Stimulated activated CD8-positive, alpha-beta memory T cell treated with anti-CD3 and anti-CD28 coated beads, Interleukin-7, amount 100 ng/mL, for 4 hours (primary cell): Measurements from ENCODE around the gene EHD1.

Experiments used
- DNase-seq, 2 donors: peaks; one replicate each; pipeline ENCODE4 v3.0.0-alpha.2; 2020; ENCODE audit warnings: low read depth in 2 of 2

The EHD1 gene

DNA sequence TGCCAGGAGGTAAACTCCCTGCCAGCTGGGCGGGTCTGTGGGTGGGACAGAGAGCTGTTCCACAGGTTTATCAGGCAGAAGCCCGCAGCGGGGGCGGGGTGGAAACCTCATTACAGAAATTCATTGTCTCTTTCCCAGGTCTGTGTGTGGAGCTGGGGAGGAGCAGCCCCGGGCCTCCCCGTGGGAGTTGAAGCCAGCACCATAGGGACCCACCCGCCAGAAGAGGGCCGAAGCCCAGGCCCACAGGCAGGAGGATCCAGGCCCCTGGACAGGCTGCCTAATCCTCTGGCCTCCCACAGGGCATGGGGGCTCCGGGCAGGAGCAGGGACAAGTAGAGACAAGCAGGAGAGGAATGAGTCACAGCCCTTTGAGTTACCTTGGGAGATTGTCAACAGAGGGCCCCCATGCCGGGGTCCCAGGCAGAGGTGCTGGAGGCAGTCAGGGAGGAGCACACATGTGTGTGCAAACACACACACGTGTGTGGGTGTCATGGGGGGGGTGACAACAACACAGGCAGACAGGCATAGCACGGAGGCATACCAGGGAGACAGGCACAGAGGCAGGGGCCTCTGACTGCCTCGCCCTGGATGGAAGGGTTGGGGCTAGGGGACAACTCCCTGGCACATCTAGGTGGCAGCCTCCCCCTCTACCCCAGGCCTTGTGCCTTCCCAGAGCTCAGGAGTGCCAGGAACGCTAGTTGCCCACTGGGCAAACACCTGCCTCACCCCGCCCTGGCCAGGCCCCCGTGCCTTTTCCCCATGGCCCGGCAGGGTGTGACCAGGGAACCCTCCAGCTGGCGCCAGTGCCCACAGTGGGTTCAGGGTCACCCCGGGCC is 35.4 kb downstream of the EHD1 start:
- no peak for DNase-seq

DNA sequence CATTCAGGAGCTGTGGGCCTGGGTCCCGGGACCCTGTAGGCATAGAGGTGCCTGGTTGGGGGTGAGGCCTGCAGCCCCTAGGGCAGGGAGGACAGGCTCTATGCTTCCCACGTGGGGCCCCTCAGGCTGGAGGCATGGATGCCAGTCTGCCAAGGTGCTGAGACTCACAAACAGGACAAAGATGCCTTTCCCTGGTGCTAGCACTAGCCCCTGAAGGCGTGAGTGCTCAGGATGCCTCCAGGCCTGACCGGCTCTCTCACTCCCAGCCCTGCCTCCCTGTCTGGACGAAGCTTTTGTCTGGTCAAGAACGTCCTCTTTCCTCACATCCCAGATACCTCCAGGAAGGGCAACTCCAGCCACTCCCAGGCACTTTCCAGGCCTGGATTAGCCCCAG is 36.1 kb downstream of the EHD1 start:
- no peak for DNase-seq

DNA sequence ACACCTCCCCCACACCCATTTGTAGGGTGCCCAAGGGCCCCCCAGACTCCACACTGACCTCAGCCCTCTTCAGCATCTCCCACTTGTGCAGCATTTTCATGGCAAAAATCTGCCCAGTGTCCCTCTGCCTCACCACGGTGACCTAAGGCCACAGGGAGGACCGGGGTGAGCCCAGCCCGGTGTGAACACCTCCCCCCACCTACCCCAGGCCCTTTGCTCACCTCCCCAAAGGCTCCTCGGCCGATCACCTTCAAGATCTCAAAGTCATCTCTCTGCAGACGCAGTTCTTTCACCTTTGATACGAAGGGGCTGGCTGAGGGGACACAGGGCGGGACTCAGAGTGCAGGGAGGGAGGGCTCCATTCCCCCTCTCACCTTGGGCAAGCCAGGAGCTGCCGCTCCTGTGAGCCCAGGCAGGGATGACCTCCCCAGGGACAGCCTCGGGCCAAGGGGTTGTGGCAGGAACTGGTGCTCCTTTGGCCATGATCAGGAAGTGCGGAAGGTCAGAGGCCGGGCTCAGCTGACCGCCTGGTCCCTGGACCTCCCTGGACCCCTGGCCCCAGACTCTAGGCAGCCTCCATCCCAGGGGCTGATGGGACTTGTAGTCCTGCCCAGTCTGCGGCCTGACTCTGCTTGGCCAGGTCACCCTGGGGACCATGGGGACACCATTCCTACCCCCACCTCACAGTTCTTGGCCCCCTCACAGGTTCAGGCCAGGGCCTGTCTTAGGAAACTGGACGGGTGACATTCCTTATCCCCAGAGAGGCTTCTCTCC is 36.6 kb downstream of the EHD1 start:
- no peak for DNase-seq

DNA sequence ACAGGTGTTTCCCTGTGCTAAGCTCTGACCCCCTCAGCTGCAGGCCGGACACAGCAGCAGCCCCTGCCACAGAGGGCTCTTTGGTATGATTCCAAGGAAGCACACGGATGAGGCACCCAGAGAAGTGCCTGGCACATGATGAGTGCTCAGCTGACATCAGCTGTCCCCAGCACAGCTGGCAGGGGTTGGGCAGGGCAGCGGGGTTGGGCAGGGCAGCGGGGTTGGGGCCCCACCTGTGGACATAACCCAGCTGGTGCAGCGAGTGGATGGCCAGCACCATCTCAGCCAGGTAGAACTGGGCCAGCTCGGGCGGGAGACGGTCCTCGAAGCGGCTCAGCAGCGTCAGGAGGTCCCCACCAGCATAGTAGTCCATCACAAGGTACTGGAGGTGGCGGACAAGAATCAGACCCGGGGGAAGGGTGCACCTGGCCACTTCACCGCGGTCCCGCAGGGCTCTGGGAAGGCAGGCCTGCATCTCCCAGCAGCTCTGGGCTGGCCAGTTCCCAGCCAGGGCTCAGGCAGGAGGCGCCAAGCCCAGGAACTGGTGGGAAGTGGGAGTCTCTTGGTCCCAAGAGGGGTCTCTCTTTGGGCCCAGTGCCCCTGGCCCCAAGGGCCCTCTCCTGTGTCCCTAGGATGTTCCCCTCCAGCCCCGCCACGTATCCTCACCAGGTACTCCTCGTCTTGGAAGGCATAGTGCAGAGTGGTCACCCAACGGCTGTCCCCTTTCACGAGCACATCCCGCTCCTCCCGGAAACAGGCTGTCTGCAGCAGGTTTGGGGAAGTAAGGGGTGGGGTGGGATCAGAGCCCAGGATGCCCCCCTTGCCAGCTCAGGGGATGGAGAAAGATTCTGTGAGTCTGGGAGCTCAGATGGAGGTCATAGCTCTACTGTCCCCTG is 38.3 kb downstream of the EHD1 start:
- no peak for DNase-seq

DNA sequence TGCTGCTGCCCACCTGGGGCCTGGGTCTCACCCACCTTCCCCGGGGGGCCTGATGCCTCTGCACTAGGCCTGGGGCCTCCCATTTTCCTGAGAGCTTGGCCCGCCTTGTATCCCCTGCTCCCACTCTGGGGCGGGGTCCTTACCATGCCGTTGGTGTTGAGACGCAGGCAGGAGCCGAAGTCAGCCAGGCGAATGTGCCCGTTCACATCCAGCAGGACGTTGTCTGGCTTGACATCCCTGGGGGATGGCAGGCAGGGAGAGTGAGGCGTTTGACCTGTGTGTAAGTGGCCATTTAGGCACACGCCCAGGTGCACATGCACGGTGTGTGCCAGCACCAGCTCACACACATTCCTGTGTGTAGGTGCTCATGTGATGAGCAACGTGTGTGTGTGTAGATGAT is 39.1 kb downstream of the EHD1 start:
- no peak for DNase-seq

DNA sequence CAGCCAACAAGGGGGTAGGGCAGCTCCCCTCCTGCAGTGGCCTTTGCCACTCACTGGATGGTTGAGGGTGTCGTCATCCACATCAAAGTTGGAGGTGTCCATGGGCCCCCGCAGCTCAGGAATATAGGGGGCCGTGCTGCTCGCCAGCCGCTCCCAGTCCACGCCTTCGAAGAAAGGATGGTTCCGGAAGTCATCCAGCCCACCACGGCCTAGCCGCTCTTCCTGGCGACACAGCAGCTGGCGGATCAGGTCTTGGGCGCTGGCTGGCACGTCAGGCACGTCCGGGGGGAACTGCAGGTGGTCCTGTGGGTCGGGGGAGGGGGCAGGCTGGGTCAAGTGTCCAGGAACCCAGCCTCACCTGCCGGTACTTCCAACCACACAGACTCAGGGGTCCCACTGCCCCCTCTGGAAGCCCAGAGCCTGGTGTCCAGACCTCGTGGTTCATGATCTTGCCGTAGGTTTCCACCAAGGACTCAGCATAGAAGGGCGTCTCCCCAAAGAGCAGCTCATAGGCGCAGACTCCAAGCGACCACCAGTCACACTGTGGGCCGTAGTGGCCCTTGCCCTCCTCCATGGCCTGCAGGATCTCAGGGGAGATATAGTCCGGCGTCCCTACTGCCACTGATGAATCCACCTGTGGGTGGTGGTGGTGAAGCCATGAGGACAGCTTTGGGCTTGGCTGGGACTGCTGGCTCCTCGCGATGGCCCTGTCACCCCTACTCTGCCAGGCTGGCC is 39.7 kb downstream of the EHD1 start:
- DNase-seq = no peak

DNA sequence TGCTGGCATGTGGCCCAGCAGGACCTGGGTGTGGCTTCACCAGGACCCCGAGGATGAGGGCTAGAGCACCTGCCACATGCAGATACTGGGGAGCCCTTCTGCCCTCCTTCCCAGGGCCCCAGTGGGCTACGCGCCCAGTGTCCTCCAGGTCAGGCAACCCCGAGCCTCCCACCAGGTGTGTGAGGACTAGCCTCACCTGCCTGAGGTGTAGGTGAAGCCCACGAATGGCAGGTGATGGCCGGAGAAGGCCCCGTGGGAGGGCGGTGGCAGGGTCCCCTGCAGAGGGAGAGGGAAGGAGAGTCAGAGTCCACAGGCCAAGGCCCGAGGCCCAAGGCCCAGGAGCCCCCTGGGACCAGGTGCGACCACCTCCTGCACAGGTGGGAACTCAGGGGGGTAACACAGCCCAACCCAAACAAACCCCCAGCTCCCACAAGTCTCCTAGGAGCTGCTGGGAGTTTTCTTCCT is 40.5 kb downstream of the EHD1 start:
- DNase-seq = no peak

DNA sequence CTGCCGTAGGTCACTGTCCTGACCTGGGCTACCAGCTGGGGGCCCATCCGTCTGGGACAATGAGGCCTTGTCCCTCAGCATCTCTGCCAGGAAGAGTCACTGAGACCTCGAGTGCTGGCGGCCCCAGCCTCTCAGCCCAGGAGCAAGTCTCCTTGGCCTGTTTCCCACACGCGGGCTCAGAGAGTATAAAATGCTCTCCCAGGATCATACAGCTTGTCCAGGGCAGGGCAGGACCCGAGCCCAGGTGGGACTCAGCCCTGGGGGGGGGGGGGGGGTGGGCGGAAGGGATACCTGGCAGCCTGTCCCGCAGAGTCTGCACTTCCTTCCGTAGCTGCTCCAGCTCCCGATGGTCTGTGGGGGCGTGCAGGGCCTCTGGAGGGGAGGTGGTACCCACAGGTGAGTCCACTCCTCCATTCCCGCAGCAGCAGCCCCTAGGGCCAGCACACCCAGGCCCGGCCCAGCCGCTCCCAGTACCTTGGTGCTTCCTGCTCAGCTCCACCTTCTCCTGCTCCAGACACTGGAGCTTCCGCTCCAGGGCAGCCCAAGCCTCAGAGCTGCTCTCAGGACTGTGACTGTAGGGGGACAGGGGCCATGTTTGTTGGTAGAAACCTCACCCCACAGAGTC is 41.9 kb downstream of the EHD1 start:
- no peak for DNase-seq

DNA sequence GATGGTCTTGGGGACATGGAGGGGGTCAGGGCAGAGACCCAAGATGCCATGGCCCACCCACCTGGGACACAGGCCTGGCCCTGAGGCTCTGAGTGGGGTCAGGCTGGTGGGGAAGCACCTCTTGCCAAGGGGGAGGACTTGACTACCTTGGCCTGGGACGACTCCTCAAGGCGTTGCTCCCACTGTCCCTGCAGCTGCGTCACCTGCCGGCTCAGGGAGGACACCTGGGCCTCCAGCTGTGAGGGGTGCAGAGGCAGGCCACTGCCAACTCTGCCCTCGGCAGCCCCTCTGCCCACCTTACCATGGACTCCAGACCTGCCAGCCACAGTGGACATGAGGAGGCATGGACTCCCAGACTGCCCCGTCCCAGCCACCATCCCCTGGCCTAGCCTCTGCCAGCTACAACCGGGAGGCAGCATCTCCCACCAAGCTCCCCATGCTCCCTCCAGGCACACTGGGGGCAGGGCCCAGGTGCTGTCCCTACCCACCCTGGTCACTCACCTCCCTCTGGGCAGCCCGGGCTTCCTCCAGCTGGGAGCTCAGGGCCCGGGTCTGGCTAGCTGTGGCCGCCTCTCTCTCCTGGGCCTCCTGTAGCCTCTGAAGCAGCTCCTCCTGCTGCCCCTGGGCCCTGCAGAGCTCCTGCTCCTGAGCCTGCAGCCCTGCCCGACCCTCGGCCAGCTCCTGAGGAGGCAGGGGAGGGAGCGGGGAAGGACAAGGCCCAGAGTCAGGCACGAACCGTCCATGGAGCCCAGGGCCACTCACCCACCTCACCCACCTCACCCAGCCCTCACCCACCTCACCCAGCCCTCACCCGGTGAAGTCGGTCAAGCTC is 42.6 kb downstream of the EHD1 start:
- no peak for DNase-seq

DNA sequence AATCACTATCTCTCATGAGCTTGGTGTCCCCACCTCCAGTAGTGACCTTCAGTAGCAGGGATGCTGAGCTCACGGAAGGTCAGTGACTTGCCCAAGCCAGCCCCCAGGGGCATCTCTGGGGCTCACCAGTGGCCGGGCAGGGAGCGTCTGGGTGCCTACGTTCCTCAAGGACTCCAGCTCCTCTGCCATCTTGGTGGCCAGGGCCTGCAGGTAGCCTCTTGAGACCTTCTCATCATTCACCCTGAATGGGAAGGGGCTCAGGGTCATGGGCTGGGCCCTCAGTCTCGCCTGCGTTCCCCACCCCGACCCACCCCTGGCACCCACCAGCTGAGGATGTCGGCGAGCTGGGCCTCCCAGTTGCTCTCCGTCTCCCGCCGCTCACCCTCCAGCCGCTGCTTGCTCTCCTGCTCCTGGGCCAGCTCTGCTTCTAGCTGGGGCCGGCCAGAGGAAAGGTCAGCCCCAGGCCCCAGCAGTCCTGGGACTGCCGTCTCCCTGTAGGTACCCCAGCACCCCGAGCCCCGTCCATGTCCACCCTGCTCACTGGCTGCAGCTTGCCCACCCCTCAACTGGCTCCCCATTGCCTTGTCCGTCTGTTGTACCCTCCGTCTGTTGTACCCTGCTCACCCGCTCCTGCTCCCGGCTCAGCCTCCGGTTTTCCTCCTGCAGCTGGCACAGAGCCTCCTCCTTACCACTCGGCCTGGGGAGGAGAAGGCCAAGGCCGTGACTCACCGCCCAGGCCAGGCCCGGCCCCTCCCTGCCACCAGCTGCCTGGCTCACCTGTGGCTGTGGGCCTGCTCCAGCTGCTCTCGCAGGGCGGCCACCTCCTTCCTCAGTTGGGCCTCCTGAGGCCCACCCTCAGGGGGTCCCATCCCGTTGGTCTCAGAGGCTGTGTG is 43.5 kb downstream of the EHD1 start:
- no peak for DNase-seq

DNA sequence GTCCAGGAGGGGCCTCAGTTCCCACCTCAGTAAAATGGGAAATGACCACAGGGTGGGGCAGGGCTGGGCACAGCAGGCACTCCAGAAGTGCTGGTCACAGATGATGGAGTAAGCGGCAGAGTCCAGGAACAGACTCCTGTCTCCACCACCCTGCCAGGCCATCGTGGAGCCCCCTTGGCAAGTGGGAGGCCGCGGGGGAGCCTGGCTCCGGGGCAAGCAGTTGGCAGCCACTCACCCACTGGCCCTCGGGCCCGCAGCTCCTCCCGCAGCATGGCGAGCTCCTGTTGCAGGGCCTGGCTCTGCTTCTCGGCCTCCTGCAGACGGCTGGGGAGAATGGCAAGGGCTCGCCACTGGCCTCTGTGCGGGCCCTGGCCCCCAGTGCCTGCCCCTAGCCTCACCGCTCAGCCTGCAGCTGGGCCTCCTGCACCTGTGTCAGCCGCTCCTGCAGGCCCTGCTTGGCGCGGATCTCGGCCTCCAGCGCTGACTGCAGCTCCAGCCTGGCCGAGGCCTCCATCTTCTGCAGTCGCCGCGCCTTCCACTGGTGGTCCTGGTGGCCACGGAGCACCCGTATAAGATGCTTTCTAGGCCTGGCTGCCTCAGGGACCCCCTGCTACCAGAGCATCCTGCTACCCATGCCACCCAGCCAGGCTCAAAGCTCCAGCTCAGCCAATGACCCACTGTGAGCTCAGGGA is 44.2 kb downstream of the EHD1 start:
- DNase-seq = no peak

DNA sequence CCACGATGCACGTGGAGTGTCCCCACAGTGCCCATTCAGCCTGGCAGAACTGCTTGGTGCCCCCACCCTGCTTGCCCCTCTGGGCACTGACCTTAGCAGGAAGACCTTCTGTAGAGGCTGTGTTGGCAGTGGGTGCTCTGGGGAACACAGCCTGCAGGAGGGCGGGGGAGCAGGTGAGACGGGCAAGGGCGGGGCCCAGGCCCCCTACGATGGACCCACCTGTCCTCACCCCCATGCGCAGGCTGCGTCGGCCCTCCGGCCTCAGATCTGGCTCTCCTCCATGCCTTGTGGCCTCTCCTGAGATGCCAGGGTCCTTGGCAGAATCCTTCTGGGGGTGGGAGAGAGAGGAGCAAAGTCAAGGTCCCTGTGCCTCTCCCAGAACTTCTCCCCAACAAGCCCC is 44.9 kb downstream of the EHD1 start:
- DNase-seq = no peak

DNA sequence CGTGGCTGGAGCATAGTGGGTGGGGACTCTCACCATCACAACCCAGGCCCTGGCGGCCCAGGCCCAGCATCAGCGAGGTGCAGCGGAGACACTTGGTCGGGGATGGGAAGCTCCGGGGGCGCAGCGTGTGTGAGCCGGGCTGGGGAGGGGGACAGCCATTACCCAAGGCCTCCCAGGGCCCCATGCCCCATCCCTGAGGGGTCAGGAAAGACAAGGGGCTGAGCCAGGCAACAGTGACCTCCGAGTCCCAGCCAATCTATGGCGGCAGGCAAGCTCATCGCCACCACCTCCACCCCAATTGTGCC is 45.3 kb downstream of the EHD1 start:
- no peak for DNase-seq

DNA sequence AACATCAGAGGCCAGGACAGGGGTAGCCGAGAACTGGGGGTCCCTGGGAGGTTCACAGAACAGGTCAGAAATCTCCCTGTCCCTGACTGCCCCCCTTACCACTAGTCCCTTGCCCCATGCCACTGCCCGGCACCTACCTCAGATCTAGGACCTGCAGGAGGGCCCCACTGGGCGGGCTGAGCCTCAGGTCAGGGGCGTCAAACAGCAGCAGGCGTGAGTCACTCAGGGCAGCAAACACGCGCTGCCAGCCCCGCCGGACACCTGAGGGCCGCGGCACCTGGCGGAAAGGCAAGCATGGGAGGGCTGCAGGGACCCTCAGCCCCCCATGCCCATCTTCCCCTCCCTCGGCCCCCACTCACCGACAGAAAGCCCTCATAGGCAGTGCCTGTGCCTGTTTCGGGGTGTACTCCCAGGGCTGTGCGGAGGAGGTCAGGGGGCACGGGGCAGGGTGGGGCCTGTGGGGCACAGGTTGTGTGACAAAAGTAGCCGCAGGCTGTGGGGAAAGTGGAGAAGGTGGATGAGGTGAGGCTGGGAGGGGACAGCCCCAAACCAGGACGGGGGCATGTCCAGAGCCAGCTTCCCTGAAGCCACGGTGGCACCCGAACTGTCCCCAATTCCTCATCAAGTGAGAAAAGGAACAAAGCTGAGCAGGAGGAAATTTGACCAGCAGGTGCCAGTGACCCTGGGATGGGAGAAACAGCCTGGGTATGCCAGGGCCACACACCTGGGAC is 45.8 kb downstream of the EHD1 start:
- no peak for DNase-seq

DNA sequence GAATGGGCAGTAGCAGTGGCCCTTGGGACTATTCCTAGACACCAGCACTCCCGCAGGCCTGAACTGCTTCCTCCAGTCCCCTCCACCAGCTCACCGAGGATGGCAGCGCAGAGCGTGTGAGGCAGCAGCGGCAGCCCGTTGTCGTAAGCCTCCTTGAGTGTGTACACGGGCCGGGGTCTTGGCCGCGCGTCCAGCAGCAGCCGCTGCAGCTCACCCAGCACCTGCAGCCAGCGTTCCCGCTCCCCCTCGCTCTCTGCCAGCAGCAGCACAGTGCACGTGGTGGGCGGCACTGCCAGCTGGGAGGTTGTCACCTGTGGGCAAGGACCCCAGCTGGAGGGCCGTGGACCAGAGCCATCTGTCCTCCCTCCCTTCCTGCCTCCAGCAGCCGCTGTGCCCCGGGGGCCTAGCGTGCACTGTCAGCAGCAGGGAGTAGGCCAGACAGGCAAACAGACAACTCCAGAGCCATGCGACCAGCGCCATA is 47.0 kb downstream of the EHD1 start:
- no peak for DNase-seq

DNA sequence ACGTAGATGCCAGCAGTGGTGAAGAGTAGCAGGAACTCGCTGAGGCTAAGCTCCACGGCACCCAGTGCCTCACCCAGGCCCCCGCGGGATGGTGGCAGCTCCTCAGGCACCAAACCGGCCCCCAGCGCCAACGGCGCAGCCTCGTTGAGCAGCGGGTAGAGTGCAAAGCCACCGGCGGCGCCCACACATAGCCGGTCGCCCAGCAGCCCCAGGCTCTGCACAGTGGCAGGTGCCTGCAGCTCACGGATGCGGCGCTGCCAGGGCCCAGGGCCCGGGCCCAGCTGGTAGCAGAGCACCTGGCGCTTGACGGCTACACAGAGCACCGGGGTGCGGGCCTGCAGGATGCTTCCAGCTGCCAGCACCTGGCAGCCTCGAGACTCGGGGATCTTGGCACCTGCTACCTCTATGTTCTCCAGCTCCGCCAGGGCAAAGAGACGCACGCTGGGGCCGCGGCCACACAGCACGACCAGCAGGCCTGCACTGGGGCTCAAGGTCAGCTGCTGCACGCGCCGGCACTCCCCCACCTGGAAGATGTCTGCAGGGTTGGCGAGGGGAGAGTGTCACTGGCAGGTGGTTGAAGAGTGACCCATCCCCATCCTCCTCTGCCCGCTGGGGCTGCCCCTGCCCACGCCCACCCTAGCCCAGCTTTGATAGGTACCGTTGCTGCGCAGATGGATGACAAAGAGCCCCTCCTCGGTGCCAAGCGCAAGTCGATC is 48.7 kb downstream of the EHD1 start:
- DNase-seq = no peak

DNA sequence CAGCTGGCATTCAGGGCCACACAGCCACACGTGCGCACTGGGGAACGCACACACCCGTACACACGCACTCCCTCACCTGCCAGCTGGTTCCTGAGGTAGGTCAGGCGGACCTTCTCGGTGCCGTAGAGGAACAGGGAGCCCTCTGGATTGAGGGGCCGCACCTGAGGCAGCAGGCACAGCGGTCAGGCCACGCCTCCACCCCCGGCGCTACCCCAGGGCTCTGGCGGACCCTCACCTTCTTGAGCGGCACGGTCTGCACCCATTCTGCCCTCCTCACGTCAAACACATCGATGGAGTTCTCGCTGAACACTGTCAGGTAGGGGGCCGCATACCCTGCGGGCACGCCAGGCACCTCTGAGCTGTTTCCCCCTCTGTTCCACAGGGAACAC is 51.0 kb downstream of the EHD1 start:
- DNase-seq = no peak
